ENCODE measurements around the gene ARPC5L. TPM values are rescaled to one million over a fixed set of nuclear protein-coding genes. Genes with fewer than 3 reads are reported as not detected.

Gene ARPC5L
- total and polyA plus RNA-seq, 2 of the 13 experiments (the other 11 are each of a cell fraction or from before 2014, with no cell fraction given): 29.9 to 33.8 TPM

GRCh38 chr9:124818431-124819281, 43.3 kb upstream of the ARPC5L start (continued):
- TF ChIP-seq TIGD3 (CRISPR knock-in tag; IDR thresholded peaks at IDR 0.05; ENCODE audit: borderline replicate concordance) (no peak), FOXO4 (CRISPR knock-in tag; conservative IDR thresholded peaks at IDR 0.05) (no peak), RBM22 (optimal IDR thresholded peaks at IDR 0.05; ENCODE audit: low read length) (no peak), SMAD9 (CRISPR knock-in tag; IDR thresholded peaks at IDR 0.05) (peak; percentile 22; the same call in 1 of the 2 replicates), ZBTB46 (CRISPR knock-in tag; IDR thresholded peaks at IDR 0.05; ENCODE audit: borderline replicate concordance) (no peak), ZNF878 (CRISPR knock-in tag; IDR thresholded peaks at IDR 0.05) (no peak), SATB2 (CRISPR knock-in tag; IDR thresholded peaks at IDR 0.05) (no peak), STAG1 (CRISPR knock-in tag; IDR thresholded peaks at IDR 0.05) (peak; percentile 26; the same call in 1 of the 2 replicates), ZNF354B (CRISPR knock-in tag; IDR thresholded peaks at IDR 0.05) (no peak), MED1 (CRISPR knock-in tag; IDR thresholded peaks at IDR 0.05) (peak; percentile 45; the same call in 1 of the 2 replicates), ZNF816 (CRISPR knock-in tag; IDR thresholded peaks at IDR 0.05; ENCODE audit: borderline replicate concordance) (no peak), FOSL2 (CRISPR knock-in tag; IDR thresholded peaks at IDR 0.05) (peak; percentile 81), ZNF138 (CRISPR knock-in tag; IDR thresholded peaks at IDR 0.05; ENCODE audit: low read depth) (no peak), ZNF792 (CRISPR knock-in tag; IDR thresholded peaks at IDR 0.05) (peak; percentile 62), ZBTB40 (IDR thresholded peaks at IDR 0.05) (no peak), ZBTB40 (CRISPR knock-in tag; IDR thresholded peaks at IDR 0.05) (no peak)
